ENCODE results near the gene NDUFS3. TPM values are rescaled to one million over a fixed set of nuclear protein-coding genes. Genes with fewer than 3 reads are reported as not detected.

NDUFS3 gene
- total RNA-seq, 4 donors from 2014 or later: 38.7 to 75.6 (median 53.2) TPM

DNA sequence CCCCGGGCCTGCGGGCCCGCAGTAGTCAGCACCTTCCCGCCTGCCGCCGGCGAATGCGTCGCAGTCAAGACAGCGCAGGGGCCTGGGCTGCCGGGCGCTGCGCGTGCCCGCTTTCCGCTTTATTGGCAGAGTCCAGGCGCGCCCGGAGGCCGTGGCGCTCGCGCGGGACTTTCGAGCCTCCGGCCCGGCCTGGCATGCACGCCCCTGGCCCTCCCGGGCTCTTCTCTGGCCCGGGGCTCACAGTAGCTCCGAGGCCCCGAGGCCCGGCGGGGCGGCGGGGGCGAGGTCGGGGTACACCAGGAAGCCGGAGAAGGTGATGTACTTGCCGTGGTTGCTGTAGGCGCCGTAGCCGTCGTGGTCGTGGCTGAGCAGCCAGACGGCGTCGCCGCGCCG lies 10.7 kb downstream of the NDUFS3 start:
- peaks cover 58% of the 10 kb centered on the region for H3K27me3 ChIP-seq
- H3K4me1 ChIP-seq: peaks cover 0 to 50% (median 11%) of the 10 kb centered on the region in 3 donors
- peak; percentile 15 for ATAC-seq
- WGBS, 2 donors (ENCODE audit: low coverage in 1 of 2): 85% methylated on average over 4 of the region's 51 CpGs; no CpG with 5 or more reads in 1 of the 2 donors
- H3K27ac ChIP-seq: peak overlapping the region in 2 of 4 donors; percentile 22 to 64
- H3K9me3 ChIP-seq: peaks cover 0 to 4% (median 0%) of the 10 kb centered on the region in 3 donors
- H3K4me3 ChIP-seq: peak overlapping the region in 1 of 2 donors; percentile 49
- peaks cover 0 to 17% of the 10 kb centered on the region in 2 donors for H3K36me3 ChIP-seq
- TF ChIP-seq EP300 (IDR thresholded peaks at IDR 0.05) (no peak), POLR2AphosphoS5 (IDR thresholded peaks at IDR 0.05) (no peak), POLR2A (IDR thresholded peaks at IDR 0.05) (no peak)
- TF ChIP-seq, protein P1, sequence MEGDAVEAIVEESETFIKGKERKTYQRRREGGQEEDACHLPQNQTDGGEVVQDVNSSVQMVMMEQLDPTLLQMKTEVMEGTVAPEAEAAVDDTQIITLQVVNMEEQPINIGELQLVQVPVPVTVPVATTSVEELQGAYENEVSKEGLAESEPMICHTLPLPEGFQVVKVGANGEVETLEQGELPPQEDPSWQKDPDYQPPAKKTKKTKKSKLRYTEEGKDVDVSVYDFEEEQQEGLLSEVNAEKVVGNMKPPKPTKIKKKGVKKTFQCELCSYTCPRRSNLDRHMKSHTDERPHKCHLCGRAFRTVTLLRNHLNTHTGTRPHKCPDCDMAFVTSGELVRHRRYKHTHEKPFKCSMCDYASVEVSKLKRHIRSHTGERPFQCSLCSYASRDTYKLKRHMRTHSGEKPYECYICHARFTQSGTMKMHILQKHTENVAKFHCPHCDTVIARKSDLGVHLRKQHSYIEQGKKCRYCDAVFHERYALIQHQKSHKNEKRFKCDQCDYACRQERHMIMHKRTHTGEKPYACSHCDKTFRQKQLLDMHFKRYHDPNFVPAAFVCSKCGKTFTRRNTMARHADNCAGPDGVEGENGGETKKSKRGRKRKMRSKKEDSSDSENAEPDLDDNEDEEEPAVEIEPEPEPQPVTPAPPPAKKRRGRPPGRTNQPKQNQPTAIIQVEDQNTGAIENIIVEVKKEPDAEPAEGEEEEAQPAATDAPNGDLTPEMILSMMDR (IDR thresholded peaks at IDR 0.05): no peak

DNA sequence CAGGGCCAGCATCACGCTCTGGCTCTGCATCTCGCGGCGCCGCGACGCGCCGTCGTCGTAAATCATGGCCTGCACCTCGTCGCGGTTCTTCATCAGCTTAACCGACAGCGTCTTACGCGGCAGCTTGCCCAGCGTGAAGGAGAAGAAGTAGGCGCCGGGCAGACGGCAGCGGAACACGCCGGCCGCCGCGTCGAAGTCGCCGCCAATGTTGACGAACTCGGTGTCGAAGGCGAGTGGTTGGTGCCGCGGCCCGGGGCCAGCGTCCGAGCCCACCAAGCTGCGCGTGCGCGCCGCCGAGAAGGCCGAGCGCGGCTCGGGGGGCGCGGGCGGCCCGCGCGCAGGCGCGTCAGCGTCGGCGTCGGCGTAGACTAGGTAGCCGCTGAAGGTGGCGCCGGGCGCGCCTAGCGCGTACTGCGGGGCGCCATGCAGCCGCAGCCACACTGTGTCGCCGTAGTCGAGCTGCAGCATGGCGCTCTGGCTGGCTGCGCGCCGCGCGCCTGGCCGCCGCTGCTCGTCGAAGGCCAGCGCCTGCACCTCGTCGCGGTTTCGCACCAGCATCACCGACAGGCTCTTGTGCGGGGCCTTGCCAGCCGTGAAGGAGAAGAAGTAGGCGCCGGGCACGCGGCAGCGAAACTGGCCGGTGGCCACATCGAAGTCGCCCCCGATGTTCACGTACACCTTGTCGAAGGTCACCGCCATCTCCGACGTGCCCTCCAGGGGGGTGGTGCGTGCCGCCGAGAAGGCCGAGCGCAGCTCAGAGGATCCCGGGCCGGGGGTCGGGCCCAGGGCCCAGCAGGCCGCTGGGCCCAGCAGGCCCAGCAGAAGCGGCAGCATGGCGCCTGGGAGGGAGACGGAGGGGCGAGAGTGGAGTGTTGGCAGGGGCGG lies 11.3 kb downstream of the NDUFS3 start:
- Histone ChIP-seq H3K4me3 (peak overlapping the region in 1 of 2 donors; percentile 49), H3K27ac (peak overlapping the region in 2 of 4 donors; percentile 22 to 64), H3K9me3 (peaks cover 0 to 4% (median 0%) of the 10 kb centered on the region in 3 donors), H3K4me1 (peaks cover 0 to 50% (median 11%) of the 10 kb centered on the region in 3 donors), H3K27me3 (peaks cover 65% of the 10 kb centered on the region), H3K36me3 (peaks cover 0 to 11% of the 10 kb centered on the region in 2 donors)
- WGBS, 2 donors (ENCODE audit: low coverage in 1 of 2): 100% methylated on average over 5 of the region's 122 CpGs; no CpG with 5 or more reads in 1 of the 2 donors
- TF ChIP-seq EP300 (IDR thresholded peaks at IDR 0.05): no peak
- ATAC-seq: no peak

DNA sequence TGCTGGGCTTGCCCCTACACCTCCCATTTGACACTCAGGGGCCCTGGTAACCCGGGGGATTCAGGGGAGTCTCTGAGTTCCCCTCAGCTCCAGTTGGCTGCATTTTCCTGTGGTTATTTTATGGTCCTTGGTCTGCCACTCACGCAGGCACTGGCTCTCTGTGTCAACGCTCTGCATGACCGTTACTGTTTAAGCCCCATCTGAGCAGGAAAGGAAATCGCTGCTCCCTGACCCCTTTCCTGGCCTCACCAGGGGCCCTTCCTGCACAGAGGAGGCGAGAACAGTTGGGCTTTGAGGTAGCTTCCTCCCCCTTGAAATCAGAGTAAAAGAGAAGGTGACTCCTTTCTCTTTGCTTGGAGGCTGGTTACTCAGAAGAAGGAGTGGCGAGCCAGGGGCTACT lies 12.9 kb downstream of the NDUFS3 start:
- Histone ChIP-seq H3K9me3 (peaks cover 0 to 4% (median 0%) of the 10 kb centered on the region in 3 donors), H3K4me3 (no peak overlapping the region), H3K4me1 (peaks cover 0 to 43% (median 11%) of the 10 kb centered on the region in 3 donors), H3K27me3 (peaks cover 66% of the 10 kb centered on the region), H3K27ac (no peak overlapping the region), H3K36me3 (no peaks in the 10 kb centered on the region)
- 50 to 86% methylated on average over 1 to 2 of the region's 7 CpGs for WGBS, 2 donors (ENCODE audit: low coverage in 1 of 2)
- no peak for ATAC-seq
- TF ChIP-seq POLR2A (IDR thresholded peaks at IDR 0.05) (no peak), POLR2AphosphoS5 (IDR thresholded peaks at IDR 0.05) (no peak), EP300 (IDR thresholded peaks at IDR 0.05) (no peak)
- TF ChIP-seq, protein P1 (IDR thresholded peaks at IDR 0.05): no peak

DNA sequence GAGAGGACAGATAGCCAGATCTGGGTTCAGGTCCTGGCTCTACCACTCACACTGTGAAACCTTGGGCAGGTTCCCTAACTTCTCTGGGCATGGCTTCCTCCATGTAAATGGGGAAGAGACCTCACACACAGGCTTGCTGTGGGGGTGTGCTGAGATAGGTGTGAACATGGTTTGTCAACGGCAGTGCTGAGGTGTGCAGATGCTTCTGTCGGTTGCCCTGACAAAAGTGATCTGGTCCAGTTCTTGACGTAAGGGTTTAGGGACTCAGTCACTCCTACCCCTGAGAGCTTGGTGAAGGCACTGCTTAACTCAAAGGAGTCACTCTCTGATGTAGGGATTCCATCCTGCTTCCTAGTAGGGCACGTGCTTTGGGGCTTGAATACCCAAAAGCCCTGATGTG lies 13.4 kb downstream of the NDUFS3 start:
- H3K4me1 ChIP-seq: peaks cover 0 to 38% (median 11%) of the 10 kb centered on the region in 3 donors
- ATAC-seq: no peak
- H3K27me3 ChIP-seq: peaks cover 66% of the 10 kb centered on the region
- TF ChIP-seq POLR2AphosphoS5 (IDR thresholded peaks at IDR 0.05) (no peak), EP300 (IDR thresholded peaks at IDR 0.05) (no peak), POLR2A (IDR thresholded peaks at IDR 0.05) (no peak)
- TF ChIP-seq, protein P1 (IDR thresholded peaks at IDR 0.05): no peak
- no peaks in the 10 kb centered on the region for H3K36me3 ChIP-seq
- H3K4me3 ChIP-seq: no peak overlapping the region
- H3K9me3 ChIP-seq: peaks cover 0 to 4% (median 0%) of the 10 kb centered on the region in 3 donors
- no peak overlapping the region for H3K27ac ChIP-seq
- WGBS, 2 donors (ENCODE audit: low coverage in 1 of 2): 68% methylated on average over 3 of the region's 4 CpGs; no CpG with 5 or more reads in 1 of the 2 donors

DNA sequence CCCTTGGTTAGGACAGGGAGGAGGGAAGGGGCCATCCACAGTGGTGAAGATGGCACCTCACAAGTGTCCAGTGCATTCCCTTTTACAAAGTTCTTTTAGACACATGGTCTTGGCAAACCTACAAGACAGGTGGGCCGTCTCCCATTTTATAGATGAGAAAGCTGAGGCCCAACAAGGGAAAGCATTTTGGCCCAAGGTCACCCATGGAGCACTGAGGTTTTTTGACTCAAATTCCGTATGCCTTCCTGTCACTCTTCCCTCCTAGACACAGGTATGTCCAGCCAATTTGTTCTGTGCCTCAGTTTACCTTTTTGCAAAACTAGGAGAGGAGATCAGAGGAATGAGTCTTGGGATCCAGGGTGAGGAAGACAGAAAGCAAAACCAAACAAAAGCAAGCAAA lies 14.1 kb downstream of the NDUFS3 start:
- TF ChIP-seq POLR2A (IDR thresholded peaks at IDR 0.05): no peak
- Histone ChIP-seq H3K4me3 (no peak overlapping the region), H3K36me3 (no peaks in the 10 kb centered on the region), H3K4me1 (peaks cover 0 to 33% (median 11%) of the 10 kb centered on the region in 3 donors), H3K27me3 (peaks cover 66% of the 10 kb centered on the region), H3K9me3 (peaks cover 0 to 4% (median 0%) of the 10 kb centered on the region in 3 donors), H3K27ac (no peak overlapping the region)
- WGBS, 2 donors (ENCODE audit: low coverage in 1 of 2): 83 to 100% methylated on average over 1 of the region's 2 CpGs
- ATAC-seq: no peak
